Loucy (cell line): Measurements from ENCODE around the gene BCO2.
A peak's percentile ranks its signal among the peaks of the same experiment; 100 is the strongest.

ENCODE experiments used
- H2AFZ ChIP-seq: fragments of 200-600 bp; sonication (generic); 2 replicates; pipeline ENCODE4 v1.6.0; 2016; ENCODE audit warnings: antibody characterized with exemption, mild to moderate bottlenecking, low read length, moderate library complexity
- H3F3A ChIP-seq: fragments of 200-600 bp; 2 replicates; pipeline ENCODE4 v1.6.0; 2016; ENCODE audit warnings: antibody characterized with exemption, low read depth, mild to moderate bottlenecking
- H3K27me3 ChIP-seq: fragments of 200-600 bp; sonication (generic); 2 replicates; pipeline ENCODE4 v1.6.1; 2014; ENCODE audit warnings: low read length, mild to moderate bottlenecking; ENCODE audit not compliant: insufficient read depth, poor library complexity, severe bottlenecking
- H3K36me3 ChIP-seq: fragments of 200-600 bp; sonication (generic); 2 replicates; pipeline ENCODE4 v1.6.1; 2016; ENCODE audit warnings: low read length; ENCODE audit not compliant: insufficient read depth
- H3K4me1 ChIP-seq: fragments of 200-600 bp; sonication (generic); 2 replicates; pipeline ENCODE4 v1.5.1; 2014; ENCODE audit warnings: low read length, mild to moderate bottlenecking; ENCODE audit not compliant: insufficient read depth, poor library complexity, severe bottlenecking
- H3K4me2 ChIP-seq: fragments of 200-600 bp; sonication (generic); 2 replicates; pipeline ENCODE4 v1.6.0; 2014; ENCODE audit warnings: antibody characterized with exemption, low read length, low read depth, mild to moderate bottlenecking; ENCODE audit not compliant: poor library complexity, severe bottlenecking
- H3K4me3 ChIP-seq: fragments of 200-600 bp; sonication (generic); 2 replicates; pipeline ENCODE4 v1.5.1; 2014; ENCODE audit warnings: low read length, mild to moderate bottlenecking, mixed read lengths; ENCODE audit not compliant: poor library complexity, severe bottlenecking
- H3K79me2 ChIP-seq: fragments of 200-600 bp; sonication (generic); 2 replicates; pipeline ENCODE4 v1.6.1; 2014; ENCODE audit warnings: low read length; ENCODE audit not compliant: insufficient read depth
- H3K9ac ChIP-seq: fragments of 200-600 bp; sonication (generic); 2 replicates; pipeline ENCODE4 v1.6.0; 2014; ENCODE audit warnings: mild to moderate bottlenecking, low read depth, low read length, moderate library complexity; ENCODE audit not compliant: poor library complexity, severe bottlenecking
- H3K9me2 ChIP-seq: fragments of 200-600 bp; sonication (generic); replicated peaks from 2 replicates; pipeline ENCODE4 v1.6.1; 2016; ENCODE audit warnings: low read depth, low read length, mixed read lengths
- H3K9me3 ChIP-seq: fragments of 200-600 bp; sonication (generic); 2 replicates; pipeline ENCODE4 v1.6.1; 2014; ENCODE audit warnings: mild to moderate bottlenecking, antibody characterized with exemption, low read length, low read depth; ENCODE audit not compliant: insufficient read depth
- H4K20me1 ChIP-seq: fragments of 200-600 bp; sonication (generic); 2 replicates; pipeline ENCODE4 v1.6.0; 2014; ENCODE audit warnings: antibody characterized with exemption, low read length, mild to moderate bottlenecking; ENCODE audit not compliant: insufficient read depth, poor library complexity, severe bottlenecking
- EZH2phosphoT487 ChIP-seq: fragments of 200-600 bp; IDR thresholded peaks from 2 replicates; pipeline ENCODE4 v1.6.1; 2018; ENCODE audit warnings: antibody characterized with exemption, mild to moderate bottlenecking, moderate library complexity, borderline replicate concordance
- TF ChIP-seq, protein P1 (sequence below): fragments of 200-600 bp; sonication (generic); conservative IDR thresholded peaks from 2 replicates; pipeline ENCODE4 v1.5.1; 2014; ENCODE audit warnings: mild to moderate bottlenecking, antibody characterized with exemption, low read length

BCO2 gene

GRCh38 chr11:112223754-112224532 is 48.6 kb downstream of the BCO2 start:
- Histone ChIP-seq H3K4me1 (peaks cover 21% of the 10 kb centered on the region), H3K79me2 (peaks cover 27% of the 10 kb centered on the region), H3K9me2 (no peaks in the 10 kb centered on the region), H3K4me2 (no peak overlapping the region), H2AFZ (no peak overlapping the region), H3K4me3 (no peak overlapping the region), H3K36me3 (no peaks in the 10 kb centered on the region), H3K9ac (no peak overlapping the region), H3F3A (no peaks in the 10 kb centered on the region), H4K20me1 (peaks cover 3% of the 10 kb centered on the region), H3K27me3 (no peaks in the 10 kb centered on the region), H3K9me3 (no peaks in the 10 kb centered on the region)
- TF ChIP-seq, protein P1, sequence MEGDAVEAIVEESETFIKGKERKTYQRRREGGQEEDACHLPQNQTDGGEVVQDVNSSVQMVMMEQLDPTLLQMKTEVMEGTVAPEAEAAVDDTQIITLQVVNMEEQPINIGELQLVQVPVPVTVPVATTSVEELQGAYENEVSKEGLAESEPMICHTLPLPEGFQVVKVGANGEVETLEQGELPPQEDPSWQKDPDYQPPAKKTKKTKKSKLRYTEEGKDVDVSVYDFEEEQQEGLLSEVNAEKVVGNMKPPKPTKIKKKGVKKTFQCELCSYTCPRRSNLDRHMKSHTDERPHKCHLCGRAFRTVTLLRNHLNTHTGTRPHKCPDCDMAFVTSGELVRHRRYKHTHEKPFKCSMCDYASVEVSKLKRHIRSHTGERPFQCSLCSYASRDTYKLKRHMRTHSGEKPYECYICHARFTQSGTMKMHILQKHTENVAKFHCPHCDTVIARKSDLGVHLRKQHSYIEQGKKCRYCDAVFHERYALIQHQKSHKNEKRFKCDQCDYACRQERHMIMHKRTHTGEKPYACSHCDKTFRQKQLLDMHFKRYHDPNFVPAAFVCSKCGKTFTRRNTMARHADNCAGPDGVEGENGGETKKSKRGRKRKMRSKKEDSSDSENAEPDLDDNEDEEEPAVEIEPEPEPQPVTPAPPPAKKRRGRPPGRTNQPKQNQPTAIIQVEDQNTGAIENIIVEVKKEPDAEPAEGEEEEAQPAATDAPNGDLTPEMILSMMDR: no peak
- TF ChIP-seq EZH2phosphoT487: no peak

DNA sequence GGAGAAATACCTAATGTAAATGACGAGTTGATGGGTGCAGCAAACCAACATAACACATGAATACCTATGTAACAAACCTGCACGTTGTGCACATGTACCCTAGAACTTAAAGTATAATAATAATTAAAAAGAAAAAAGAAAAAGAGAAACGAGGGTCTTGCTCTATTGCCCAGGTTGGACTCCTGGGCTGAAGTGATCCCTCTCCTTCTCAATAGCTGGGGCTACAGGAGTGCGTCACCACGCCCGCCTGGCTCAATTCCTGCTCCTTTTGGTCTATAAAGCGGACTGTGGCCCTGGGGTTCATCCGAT is 50.4 kb downstream of the BCO2 start:
- Histone ChIP-seq H3K9me2 (no peaks in the 10 kb centered on the region), H4K20me1 (peaks cover 3% of the 10 kb centered on the region), H3F3A (no peaks in the 10 kb centered on the region), H3K27me3 (no peaks in the 10 kb centered on the region), H2AFZ (peak overlapping the region; percentile 98), H3K36me3 (no peaks in the 10 kb centered on the region), H3K79me2 (peaks cover 37% of the 10 kb centered on the region), H3K4me1 (peaks cover 27% of the 10 kb centered on the region), H3K4me3 (peak overlapping the region; percentile 99), H3K9me3 (no peaks in the 10 kb centered on the region), H3K4me2 (peak overlapping the region; percentile 91), H3K9ac (peak overlapping the region; percentile 88)
- TF ChIP-seq, protein P1: no peak
- no peak for TF ChIP-seq EZH2phosphoT487

- peak within 1 kb of the TSS; percentile 98 for H2AFZ ChIP-seq
- peak within 1 kb of the TSS; percentile 91 for H3K4me2 ChIP-seq
- H3K4me1 ChIP-seq: peaks cover 27% of the 10 kb centered on the region
- TF ChIP-seq, protein P1: no peak
- no peak for TF ChIP-seq EZH2phosphoT487
- no peaks in the 10 kb centered on the region for H3K36me3 ChIP-seq
- no peaks in the 10 kb centered on the region for H3K9me3 ChIP-seq
- H3K27me3 ChIP-seq: no peaks in the 10 kb centered on the region
- no peaks in the 10 kb centered on the region for H3F3A ChIP-seq
- peak within 1 kb of the TSS; percentile 99 for H3K4me3 ChIP-seq
- H3K9ac ChIP-seq: peak within 1 kb of the TSS; percentile 88
- peaks cover 3% of the 10 kb centered on the region for H4K20me1 ChIP-seq
- H3K79me2 ChIP-seq: peaks cover 40% of the 10 kb centered on the region
- no peaks in the 10 kb centered on the region for H3K9me2 ChIP-seq
Observed at GRCh38 chr11:112226062-112226830, 50.9 kb downstream of the BCO2 start, which contains the start of gene PTS. Gene PTS, plus strand, starts transcription at chr11:112226428. Its CDS starts 16 bp downstream, at chr11:112226444.
